GM19438 (cell line): ENCODE data around the gene GFRA1.
"Not testable (repeated sequence)": the region's sequence is repeated elsewhere in the genome, so short reads cannot be mapped to it uniquely, and the experiment has no call there.

Source experiments
- ATAC-seq: cut with Tn5 transposase; IDR thresholded peaks from one replicate; pipeline ENCODE4 v1.9.1; 2021; ENCODE audit warnings: low read depth; ENCODE audit not compliant: unreplicated experiment

Gene GFRA1

DNA sequence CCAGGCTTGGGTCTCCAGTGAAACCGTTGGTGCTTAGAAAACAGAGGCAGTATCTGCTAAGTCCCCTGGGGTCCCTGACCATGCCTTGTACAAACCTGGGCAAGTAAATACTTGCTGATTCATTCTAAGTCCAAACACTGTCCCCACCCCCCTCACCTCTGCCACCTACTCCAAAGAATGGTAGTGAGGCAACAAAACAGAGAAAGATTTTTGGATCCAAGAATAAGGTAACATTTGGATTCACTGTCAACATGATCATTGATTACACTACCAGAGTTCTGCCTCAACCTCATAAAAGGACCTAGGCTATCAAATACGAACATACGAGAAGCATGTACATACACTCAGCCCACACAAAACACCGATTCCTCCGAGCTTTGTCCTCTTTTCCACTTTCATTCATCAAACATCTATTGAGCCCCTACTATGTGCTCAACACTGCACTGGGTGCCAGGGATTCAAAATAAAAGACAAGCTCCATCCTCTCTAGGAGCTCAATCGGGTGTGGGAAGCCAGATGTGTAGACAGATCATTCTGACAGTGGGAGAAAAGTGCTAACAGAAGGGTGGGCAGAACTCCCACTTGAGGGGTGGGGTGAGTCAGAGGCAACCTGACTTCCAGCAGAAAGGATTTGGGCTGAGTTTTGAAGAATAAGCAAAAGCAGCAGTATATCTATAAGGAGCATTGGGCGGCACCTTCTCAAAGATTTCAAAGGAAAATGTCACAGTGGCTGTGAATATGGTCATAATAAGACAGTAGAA, 71.2 kb downstream of the GFRA1 start:
- ATAC-seq: no peak

DNA sequence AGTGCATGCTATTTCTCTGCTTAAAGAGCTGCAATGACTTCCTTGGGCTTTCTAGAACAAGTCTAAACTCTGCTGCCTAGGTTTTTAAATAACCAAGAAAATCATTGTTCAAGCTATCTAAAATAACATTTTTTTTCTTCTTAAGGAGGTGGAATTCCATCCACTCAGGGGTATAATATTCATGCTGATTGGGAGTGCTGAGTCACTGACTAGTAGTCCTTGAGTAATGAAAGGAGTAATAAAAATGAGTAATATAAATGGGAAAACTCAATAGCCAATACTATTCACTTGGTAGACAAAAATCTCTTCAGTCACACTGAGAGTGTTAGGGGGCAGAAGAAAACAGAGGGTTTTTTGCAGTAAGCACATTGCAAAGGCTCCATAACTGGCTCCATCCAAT, 72.0 kb downstream of the GFRA1 start:
- no peak for ATAC-seq

DNA sequence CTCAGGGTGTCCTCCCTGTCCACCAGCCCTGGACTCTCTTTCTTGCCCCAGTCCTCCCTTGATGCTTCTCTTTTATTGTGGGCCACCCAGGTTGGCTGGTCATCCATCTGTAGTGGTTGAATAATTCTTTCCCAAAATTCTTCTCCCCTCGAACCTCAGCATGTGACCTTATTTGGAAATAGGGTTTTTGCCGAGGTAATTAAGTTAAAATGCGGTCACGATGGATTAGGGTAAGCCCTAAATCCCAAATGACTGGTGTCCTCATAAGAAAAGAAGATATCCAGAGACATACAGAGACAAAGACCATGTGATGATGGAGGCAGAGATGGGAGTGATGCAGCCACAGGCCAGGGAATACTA, 74.3 kb downstream of the GFRA1 start:
- no peak for ATAC-seq

DNA sequence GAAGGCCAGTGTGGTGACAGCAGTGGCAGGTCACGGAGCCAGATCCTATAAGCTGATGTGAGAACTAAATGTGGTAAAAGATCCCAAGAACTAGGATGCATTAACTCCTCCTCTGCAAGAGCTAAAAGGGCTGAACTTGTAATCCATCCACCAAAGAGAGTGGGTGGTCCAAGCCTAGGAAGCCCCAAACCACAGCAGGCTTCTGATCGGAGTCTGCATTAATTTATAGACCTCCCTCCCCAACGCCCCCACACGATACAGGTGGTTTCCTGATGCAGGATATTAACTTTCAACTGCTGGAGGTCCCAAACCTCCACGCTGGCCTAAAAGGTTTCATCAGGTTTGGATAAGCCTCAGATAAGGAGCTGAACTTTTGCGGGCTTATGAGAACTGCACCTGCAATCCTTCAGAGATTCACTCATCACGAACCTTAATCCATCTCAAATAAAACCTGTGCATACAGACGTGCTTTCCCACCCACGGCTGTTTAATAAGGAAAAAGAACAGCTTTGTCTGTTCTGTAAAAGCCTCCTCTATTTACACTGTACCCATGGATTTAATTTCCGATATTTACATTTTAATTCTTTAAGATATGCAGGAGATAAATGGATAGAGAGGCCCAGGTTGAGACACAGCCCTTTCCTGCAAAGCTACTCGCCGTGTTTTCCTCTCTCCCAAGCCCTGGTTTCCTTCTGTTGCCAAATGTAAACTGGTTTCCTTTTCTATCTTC, 74.9 kb downstream of the GFRA1 start:
- ATAC-seq: no peak

DNA sequence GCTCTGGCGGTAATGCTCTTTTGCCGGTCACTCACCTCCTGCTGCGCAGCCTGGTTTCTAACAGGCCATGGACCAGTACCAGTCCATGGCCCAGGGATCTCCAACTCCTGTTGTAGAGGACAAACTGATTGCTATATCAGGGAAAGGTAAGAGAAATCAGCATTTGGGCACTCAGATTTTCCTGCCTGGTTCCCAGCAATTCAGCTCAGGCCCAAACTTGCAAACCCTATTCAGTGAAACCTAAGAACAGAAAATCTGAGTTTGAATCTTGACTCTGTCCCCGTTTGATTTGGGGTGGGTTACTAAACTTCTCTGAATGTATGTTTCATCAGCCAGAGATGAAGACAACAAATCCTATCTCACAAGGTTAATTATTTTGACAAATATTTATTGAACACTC, 77.4 kb downstream of the GFRA1 start:
- no peak for ATAC-seq

DNA sequence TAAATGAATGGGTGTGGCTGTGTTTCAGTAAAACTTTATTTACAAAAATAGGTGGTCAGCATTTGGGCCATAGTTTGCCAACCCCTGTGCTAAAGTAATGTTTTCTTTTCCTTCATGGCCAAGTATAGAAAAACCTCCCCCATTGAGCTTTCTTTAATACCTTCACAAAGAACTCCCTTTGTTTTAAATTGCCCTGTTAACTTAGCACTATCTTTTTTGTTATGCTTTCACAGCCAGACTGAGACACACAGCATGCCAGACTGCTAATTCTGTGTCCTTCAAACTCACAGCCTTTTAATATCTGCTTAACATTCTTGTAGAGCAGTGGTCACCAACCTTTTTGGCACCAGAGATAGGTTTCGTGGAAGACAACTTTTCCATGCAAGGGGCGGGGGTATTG, 78.0 kb downstream of the GFRA1 start:
- ATAC-seq: no peak

DNA sequence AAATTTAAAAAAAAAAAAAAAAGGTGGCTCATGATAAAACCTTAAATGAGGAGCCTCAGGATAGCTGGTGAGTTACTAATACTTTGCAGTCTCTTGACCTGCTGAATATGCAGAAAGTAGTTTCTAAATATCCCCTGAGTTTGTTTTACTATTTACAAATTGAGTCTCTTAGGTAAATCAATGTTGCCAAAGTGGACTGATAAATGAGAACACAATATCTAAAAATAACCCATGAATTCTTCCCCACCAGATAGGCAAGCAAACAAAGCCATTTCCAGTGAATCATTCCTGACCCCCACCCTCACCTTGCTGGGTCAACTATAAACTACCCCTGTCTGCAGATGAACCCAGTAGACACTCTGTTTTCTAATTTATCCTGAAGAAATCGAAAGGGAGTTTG, 78.9 kb downstream of the GFRA1 start:
- no peak for ATAC-seq

DNA sequence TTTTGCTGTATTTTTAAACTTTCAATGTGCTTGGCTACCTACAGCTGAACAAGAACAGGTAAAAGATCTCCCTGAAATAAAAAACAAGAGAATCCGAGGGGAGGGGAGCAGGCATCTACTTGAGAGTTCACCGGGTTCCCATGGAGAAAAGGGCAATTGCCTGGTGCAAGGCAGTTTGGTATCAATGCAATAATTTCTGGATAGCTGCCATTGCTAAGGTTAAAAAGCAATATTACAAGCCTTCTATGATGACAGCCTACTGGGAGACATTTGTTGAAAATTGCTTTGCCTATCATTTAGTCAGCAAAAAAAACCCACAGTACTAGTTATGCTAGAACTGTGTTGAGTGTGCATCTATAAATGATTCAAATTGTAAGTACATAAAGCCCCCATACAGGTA, 82.1 kb downstream of the GFRA1 start:
- no peak for ATAC-seq

DNA sequence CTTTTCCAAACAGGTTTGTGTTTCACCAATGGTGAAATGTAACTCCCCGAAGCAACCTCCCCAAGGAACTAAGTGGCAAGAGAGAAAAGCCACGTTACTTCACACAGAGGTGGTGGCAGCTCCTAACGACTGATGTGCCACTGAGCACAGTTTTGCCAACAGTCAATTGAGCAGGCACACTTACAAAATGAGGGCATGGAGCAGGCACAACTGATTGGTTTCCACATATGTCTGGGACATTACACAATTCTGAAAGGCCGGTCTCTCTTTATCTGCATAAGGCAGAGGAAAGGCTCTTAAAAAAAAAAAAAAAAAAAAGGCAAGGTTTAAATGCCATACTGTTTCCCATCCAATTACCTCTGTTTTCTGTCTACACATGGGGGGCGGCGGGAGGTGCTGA, 86.7 kb downstream of the GFRA1 start:
- ATAC-seq: no peak

DNA sequence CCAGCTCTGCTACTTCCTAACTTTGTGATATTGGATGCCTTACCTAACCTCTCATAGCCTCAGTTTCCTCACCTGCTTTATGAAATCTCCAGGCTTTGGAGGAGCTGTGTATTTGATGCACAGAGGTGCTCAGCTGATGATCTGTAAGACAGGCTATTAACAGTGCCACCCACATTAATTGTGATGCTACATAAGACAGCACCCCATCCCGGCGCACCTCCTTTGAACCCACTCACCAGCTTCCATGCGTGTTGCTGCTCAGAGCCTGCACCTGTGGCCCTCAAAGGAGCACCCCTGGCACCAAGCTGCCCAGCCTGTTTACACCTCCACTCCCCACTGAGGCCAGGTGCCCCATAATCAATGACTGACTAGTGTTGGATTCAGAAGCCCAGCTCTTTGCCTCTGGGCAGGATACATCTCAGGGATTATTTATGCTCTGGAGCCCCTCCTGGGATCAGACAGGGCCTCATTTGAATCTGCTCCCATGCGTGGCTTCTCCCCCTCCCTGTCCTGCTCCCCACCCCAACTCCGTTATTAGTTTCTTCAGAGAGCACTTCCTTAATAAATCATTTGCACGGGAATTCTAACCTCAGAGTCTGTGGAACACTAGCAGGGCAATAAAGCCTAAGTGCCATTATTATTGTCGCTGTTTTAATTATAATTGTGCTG, 87.7 kb downstream of the GFRA1 start:
- ATAC-seq: no peak

DNA sequence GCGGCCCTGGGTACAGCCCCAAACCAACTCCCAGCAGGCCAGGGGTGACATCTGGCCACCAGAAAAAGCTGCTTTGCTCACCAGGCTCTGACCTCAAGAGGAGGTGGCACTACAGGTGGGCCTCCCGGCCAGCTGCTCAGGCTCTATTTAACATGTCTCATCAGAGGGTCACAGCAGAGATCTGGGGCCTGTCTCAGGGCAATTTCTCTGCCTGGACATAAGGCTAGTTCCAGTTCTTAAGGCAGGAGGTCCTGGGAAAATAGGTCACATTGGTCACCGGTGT, 88.6 kb downstream of the GFRA1 start:
- ATAC-seq: no peak

DNA sequence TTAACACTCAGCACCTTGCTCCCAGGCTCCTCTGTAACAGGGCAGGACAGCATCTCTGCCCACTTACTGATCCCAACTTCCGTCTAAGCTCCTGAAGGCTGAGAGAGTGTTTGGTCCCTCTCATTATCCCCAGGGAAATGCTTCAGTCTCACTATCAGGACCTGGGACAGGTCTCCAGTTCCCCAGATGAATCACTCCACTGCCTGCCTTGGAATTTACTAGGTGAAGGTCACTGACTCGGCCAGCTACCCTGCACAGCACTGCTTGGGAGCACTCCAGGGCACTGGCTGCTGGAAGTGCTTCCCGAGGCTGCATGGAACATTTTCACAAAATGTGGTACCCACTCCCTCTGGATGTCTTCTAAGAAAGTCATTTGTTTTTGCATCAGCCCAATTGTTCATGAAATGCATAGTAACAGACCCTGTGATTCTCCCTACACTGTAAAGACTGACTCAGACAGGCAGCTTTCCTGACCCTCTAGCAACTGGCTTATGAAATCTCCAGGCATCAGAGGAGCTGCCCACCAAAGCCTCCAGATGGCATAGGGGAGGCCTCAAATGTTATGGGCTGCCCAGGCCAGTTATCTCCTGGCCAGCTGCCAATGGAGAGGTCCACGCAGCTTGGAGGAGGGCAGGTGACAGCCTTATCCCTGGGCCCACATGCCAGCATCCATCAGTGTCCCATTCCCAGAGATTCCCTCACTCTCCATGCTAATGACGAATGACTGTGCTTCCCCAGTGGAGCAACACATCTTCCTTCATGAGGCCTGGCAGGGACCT, 89.1 kb downstream of the GFRA1 start:
- ATAC-seq: no peak

DNA sequence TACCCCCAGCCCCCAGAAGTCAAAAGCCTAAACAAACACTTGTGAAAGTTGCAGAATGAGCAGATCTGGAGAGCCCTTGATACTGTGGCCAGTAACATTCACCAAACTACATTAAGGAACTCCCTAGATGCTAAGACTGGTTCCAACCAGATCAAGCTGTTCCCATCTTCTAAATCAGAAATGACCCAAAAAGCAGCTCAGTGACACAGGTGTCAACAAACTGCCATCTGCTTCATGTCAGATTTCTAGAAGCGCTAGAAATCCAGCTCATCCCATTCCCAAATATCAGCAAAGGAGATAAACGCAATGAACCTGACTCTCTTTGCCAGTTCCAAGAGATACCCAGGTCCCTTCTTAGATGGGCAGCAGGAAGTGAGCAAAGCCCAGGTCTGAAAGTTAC, 90.6 kb downstream of the GFRA1 start:
- no peak for ATAC-seq

DNA sequence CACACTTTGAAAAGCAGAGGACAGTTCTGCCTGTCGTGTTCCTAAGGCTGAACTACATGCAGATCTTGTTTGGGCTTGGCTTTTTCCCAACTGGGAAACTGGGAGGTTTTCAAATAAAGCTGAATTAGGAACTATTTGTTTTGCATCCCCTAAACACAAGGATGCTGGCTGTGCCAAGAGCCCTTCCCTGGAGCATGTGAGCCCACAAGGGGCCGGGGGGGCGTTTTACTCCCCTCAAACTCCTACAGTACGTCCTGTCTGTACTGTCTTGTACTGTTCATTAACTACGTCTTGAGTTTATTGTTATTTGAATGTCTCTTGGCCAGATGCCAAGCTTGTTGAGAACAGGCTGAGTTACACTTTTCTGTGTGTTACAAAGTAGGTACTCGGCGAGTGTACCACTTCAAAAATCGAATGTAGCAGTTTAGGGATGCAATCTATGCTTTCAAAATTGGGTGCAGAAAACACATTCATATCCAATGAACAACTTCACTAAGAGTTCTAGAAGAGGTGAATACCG, 94.9 kb downstream of the GFRA1 start:
- ATAC-seq: no peak

DNA sequence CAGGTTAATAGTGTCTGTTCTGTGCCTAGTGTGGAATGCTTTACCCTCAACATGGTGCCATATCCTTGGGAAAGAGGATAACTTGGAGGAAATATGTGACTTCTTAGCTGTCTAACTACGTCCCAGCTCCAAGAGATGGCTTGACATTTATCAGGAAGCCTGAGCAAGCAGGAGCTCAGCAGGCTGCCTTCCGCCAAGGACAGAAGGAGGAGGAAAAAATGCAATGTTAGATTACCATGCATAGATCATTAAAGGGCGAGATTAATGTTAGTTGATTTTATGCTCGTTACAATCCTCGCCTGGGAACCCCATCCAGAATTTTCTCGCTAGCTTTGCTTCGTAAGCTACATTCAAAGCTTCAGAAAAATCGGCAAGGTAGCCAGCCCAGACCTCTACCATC, 97.8 kb downstream of the GFRA1 start:
- no peak for ATAC-seq

DNA sequence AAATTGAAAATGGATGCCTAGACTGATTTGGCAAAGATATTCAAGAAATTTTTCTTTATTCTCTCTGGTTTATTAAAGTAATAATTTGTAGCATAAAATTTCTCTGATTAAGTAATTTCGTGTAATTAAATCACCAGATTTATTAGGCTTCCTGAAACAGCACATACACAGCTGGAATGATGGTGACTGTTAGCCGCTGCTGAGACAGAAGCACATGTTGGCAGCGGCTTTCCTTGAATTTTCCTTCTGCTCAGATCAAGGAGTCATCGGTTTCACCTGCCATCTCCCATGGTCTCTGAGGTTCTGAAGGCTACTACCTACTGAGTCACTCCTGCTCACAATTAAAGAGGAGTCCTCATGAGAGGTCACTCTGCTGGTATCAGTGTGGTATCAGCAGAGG, 101.5 kb downstream of the GFRA1 start:
- no peak for ATAC-seq

DNA sequence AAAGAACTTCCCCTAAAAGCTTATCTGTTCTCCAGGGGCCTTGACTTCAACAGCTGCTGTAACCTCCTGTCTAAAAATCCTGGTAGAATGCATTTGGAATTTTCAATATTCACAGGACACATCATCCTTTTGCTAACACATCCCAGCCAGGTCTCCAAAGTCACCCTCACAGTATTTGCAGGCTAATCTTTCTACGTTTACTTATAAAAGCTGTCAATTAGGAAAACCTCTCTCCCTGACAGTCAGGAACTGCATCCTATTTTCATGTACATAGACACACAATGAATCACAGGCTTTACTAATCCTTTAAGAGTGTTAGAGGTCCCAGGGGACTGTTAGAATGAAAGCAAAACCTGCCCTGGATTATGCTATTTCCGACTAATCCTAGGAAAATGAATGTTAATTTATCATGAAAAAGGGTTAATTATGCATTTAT, 102.2 kb downstream of the GFRA1 start:
- ATAC-seq: no peak

DNA sequence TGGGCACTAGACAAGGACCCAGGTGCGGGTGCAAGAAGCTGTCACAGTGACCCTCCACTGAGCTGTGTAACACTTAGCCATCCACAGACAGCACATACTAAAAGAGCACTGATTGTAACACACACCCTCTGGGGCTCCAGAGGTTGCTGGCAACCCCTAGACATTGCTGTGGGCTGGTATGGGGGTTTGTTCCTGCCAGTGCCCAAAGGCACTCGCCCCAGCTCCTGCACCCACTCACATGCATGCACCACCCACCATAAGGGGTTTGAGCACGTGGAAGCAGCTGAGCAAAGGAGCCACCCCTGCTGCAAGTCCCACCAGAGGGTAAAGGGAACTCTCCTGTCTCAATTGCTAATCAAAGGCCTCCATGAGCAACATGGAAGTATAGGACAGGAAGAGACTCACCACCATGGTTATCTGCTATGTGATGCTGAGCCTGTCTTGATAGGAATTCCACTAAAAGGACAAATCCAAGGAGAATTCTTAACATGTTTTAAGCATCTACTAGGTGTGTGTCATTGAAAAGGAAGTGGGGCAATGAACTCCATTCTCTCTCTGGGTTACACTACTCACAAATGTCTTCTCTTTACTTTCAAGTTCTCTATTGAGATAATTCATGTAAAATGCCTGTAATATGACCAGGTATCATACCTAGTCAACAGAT, 103.1 kb downstream of the GFRA1 start:
- ATAC-seq: no peak

DNA sequence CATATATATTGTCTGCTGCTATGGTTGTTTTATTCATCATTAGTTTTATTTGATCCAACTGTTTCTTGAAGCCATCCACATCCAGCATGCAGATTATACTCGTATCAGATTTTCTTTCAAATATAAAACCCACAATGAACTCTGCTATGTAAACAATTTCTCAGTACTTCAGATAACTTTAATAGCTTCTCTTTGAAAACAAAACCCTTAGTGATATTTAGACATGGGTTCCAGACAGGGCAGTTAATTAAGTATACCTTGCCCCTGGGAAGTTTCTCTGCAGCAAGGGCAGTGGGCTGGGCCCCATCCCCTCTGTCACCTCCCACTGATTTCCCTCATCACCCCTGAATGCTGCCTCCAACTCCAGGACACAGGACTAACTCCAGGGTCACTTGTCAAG, 104.3 kb downstream of the GFRA1 start:
- ATAC-seq: no peak

DNA sequence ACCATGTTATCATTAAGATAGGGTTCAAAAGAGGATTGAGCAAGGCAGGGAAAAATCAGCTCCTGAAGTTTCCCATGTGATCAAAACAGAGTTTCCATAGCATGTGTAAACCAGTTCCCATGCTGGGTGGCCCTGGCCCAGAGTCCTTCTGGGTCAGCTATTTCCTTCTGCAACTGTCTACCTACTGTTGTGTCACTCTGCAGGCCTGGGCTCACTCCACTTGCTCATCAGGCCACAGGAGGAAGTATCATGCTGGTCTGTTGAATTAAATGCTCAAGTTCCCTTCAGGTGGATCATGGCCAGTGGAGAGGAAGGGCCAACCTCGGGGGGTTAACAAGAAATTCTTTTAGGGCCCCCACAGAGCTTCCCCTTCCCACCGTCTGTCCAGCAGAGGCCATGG, 104.7 kb downstream of the GFRA1 start:
- ATAC-seq: no peak

DNA sequence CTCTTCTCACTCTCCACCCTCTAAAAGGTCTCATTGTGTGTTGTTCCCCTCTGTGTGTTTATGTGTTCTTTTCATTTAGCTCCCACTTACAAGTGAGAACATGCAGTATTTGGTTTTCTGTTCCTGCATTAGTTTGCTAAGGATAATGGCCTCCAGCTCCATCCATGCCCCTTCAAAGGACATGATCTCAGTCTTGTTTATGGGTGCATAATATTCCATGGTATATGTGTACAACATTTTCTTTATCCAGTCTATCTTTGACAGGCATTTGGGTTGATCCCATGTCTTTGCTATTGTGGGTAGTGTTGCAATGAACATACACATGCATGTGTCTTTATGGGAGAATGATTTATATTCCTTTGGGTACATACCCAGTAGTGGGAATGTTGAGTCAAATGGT, 107.1 kb downstream of the GFRA1 start:
- ATAC-seq: not testable (repeated sequence)
